ENCODE data around the gene P2RY8.
A peak's percentile ranks its signal among the peaks of the same experiment; 100 is the strongest.
"Not testable (repeated sequence)": the region's sequence is repeated elsewhere in the genome, so short reads cannot be mapped to it uniquely, and the experiment has no call there.

Gene P2RY8

DNA sequence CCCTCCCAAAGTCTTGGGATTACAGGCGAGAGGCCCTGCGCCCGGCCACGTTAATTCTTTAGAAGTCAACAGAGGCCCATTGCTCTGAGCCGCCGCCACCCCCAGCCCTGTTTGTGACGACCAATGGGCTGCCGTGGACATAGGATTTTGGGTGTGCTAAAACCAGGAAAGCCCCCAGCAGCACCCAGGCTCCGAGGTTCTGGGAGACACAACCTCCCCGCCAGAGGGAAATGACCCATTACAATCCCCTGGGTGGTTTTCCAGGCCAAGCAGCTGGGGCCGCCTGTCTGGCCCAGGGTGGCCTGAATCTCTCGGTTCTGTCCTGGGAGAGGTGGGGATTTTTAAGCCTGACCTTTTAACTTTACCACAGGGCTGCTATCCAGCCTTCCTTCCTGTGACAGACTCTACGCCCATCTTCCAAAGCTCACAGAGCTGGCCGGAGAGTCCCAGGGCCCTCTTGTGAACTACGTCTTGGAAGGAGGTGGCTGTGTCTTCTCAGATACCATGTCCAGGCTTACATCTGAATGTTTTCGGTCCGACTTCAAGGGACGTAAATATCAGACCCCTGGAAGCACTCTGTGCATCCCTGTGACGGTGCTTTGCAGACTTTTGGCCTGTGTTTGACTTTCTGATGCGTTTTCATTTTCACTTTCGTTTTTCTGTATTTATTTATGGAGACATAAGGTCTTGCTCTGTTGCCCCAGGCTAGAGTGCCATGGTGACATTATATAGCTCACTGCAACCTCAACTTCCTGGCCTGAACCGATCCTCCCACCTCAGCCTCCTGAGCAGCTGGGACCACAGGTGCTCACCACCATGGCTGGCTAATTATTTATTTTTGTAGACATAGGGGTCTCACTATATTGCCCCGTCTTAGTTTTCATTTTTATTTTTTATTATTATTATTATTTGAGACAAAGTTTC lies 36.0 kb downstream of the P2RY8 start:
- no peak overlapping the region for H3K4me3 ChIP-seq (ENCODE audit: low read length)
- DNase-seq (ENCODE audit: low read depth), result no peak

DNA sequence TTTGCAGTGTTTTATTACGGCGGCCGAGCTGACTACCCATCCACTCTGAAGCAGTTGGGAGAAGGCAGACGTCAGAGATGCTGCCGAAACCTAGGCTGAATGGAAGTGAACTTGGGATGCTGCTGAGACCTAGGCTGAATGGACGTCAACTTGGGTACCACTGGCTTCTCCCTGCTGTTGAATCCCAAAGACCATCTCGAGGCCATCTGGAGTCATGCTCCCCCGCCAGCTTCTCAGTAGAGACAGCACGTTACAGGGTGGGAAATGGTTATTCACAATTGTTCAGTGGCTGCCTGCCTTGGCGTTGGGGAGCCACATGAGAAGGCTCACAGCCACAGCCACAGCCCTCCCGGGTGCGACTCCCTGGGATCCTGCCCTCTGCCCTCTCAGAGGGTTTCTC lies 40.9 kb downstream of the P2RY8 start:
- H3K4me3 ChIP-seq (ENCODE audit: low read length), result no peak overlapping the region
- no peak for DNase-seq (ENCODE audit: low read depth)
- TF ChIP-seq, protein P1, sequence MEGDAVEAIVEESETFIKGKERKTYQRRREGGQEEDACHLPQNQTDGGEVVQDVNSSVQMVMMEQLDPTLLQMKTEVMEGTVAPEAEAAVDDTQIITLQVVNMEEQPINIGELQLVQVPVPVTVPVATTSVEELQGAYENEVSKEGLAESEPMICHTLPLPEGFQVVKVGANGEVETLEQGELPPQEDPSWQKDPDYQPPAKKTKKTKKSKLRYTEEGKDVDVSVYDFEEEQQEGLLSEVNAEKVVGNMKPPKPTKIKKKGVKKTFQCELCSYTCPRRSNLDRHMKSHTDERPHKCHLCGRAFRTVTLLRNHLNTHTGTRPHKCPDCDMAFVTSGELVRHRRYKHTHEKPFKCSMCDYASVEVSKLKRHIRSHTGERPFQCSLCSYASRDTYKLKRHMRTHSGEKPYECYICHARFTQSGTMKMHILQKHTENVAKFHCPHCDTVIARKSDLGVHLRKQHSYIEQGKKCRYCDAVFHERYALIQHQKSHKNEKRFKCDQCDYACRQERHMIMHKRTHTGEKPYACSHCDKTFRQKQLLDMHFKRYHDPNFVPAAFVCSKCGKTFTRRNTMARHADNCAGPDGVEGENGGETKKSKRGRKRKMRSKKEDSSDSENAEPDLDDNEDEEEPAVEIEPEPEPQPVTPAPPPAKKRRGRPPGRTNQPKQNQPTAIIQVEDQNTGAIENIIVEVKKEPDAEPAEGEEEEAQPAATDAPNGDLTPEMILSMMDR (IDR thresholded peaks at IDR 0.05; ENCODE audit: insufficient read depth, low read depth, low read length, missing control alignments), result no peak

More for the DNA sequence above, 36.0 kb downstream of the P2RY8 start:
- TF ChIP-seq, protein P1 (IDR thresholded peaks at IDR 0.05; ENCODE audit: insufficient read depth, low read depth, low read length, missing control alignments), result no peak

DNA sequence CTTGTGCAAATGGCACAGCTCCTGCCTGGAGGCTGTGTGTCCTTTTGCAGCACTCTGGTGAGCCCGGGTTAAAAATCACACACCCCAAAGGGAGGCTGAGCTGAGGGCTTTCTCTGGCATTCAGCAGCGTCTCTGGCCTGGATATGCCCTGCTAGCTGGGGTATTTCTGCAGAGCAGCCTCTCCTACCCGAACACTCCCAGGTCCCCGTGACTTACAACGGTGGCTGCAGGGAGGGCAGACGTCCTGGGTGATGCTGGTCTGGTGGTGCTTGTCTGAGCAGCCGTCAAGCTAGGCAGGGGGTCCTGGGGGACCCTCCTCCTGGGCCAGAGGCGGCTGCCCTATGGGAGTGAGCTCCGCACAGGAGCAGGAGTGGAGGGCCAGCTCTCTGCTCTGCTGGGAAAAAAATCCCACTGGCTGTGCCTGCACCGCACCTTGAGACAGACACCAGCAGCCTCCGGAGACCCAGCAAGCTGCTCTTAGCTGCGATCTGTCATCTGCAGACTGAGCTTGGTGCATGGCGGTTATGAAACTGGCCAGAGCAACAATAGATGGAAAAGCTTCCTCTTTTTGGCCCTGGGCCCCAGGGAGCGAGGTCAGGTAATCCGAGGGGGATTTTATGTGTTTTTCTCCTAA lies 43.0 kb downstream of the P2RY8 start:
- no peak for DNase-seq (ENCODE audit: low read depth)
- TF ChIP-seq, protein P1 (IDR thresholded peaks at IDR 0.05; ENCODE audit: insufficient read depth, low read depth, low read length, missing control alignments), result no peak
- no peak overlapping the region for H3K4me3 ChIP-seq (ENCODE audit: low read length)

DNA sequence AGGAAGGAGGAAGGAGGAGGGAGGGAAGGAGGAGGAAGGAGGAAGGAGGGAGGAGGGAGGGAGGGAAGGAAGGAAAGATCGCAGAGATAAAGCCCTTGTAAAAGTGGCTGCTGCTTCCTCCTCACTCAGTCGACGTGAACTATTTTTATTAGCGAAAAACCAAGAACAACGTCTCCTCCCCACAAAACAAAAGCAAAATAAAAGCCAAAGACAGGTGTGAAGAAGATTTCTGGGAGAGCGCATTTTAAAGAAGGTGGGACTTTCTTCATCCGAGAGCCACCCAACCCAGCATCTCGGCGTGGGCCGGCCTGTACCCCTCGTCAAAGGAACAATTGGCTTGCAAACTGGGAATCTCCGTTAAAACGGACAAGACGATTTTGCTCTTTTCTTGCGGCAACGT lies 43.6 kb downstream of the P2RY8 start:
- TF ChIP-seq, protein P1 (IDR thresholded peaks at IDR 0.05; ENCODE audit: insufficient read depth, low read depth, low read length, missing control alignments), result no peak
- DNase-seq (ENCODE audit: low read depth), result no peak
- no peak overlapping the region for H3K4me3 ChIP-seq (ENCODE audit: low read length)

DNA sequence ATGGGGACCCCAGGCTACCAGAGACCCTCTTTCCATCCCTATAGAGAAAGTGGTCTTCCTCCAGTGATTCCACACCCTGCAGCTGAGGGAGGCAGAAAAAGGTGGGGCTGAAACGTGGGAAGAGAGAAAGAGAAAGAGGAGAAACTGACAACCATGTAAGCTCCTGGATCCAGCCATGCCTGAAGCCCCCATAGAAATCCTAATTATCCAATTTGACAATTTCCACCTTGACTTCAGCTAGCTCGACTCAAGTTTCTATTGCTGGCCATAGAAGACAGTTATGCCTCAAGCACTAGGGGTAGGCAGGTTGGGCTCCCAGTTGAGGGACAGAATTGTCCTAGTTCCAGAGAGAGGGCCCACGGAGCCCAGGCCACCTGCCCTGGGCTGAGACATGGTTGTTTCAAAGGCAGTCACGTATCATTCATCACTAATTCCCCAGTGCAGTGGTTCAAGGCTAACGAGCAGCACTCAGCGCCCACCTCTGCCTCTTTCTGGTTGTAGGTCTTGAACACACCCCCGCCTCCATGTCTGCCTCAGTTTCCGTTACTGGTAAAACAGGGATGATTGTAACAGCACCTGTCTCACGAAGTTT lies 44.5 kb downstream of the P2RY8 start:
- TF ChIP-seq, protein P1 (IDR thresholded peaks at IDR 0.05; ENCODE audit: insufficient read depth, low read depth, low read length, missing control alignments), result no peak
- DNase-seq (ENCODE audit: low read depth), result no peak
- no peak overlapping the region for H3K4me3 ChIP-seq (ENCODE audit: low read length)

DNA sequence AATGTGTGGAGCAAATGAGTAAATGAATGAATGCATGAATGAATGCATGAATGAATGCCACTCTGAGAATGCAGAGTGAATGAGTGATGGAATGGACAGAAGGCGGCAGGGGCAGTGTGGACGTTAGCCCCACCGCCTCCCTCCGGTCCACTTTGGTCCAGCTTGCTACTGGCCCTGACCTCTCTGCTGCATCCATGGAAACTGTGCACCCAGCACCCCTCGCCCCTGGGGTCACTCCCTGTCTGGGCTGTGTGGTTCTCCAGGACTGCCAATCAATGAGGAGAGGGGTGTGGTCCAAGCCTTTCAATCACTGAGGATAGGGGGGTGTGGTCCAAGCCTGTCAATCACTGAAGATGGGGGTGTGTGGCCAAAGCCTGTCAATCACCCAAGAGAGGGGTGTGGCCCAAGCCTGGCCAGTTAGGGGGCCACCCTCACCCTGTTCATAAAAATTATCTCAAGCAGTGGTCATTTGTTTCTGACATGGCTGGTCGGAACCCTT lies 45.1 kb downstream of the P2RY8 start:
- peak; percentile 4 for DNase-seq (ENCODE audit: low read depth)
- H3K4me3 ChIP-seq (ENCODE audit: low read length), result no peak overlapping the region
- TF ChIP-seq, protein P1 (IDR thresholded peaks at IDR 0.05; ENCODE audit: insufficient read depth, low read depth, low read length, missing control alignments), result no peak

DNA sequence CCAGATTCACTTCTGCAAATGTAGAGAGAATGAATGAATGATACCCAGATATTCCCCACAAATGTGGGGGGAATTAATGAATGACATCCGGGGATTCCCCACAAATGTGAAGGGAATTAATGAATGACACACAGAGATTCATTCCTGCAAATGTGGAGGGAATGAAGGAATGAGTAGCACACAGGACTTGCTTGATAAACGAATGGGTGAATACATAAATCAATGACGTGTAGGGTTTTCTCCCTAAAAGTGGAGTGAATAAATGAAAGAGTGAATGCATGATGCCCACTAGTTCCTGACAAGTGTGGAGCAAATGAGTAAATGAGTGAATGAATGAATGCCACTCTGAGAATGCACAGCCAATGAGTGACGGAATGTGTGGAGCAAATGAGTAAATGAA lies 45.7 kb downstream of the P2RY8 start:
- not testable (repeated sequence) for H3K4me3 ChIP-seq (ENCODE audit: low read length); DNase-seq (ENCODE audit: low read depth)

DNA sequence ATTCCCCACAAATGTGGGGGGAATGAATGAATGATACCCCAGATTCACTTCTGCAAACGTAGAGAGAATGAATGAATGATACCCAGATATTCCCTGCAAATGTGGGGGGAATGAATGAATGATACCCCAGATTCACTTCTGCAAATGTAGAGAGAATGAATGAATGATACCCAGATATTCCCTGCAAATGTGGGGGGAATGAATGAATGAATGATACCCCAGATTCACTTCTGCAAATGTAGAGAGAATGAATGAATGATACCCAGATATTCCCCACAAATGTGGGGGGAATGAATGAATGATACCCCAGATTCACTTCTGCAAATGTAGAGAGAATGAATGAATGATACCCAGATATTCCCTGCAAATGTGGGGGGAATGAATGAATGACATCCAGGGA lies 46.3 kb downstream of the P2RY8 start:
- not testable (repeated sequence) for H3K4me3 ChIP-seq (ENCODE audit: low read length); DNase-seq (ENCODE audit: low read depth)

DNA sequence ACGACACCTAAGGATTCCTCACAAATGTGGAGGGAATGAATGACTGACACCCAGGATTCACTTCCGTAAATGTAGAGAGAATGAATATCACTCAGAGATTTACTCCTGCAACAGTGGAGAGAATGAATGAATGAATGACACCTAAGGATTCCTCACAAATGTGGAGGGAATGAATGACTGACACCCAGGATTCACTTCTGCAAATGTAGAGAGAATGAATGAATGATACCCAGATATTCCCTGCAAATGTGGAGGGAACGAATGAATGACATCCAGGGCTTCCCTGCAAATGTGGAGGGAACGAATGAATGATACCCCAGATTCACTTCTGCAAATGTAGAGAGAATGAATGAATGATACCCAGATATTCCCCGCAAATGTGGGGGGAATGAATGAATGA lies 47.6 kb downstream of the P2RY8 start:
- H3K4me3 ChIP-seq (ENCODE audit: low read length); DNase-seq (ENCODE audit: low read depth): not testable (repeated sequence)
